HUES6 (cell line): Measurements from ENCODE around the gene FOXN4.

Experiments
- H3K27ac ChIP-seq: 2 replicates; pipeline ENCODE4 v1.7.0; 2013; ENCODE audit warnings: low read depth, mild to moderate bottlenecking, low read length, inconsistent platforms
- H3K27me3 ChIP-seq: 2 replicates; pipeline ENCODE4 v1.6.1; 2013; ENCODE audit warnings: low read length; ENCODE audit not compliant: control insufficient read depth, insufficient read depth
- H3K36me3 ChIP-seq: 2 replicates; pipeline ENCODE4 v1.6.1; 2013; ENCODE audit warnings: low read length; ENCODE audit not compliant: control insufficient read depth, insufficient read depth
- H3K4me1 ChIP-seq: 2 replicates; pipeline ENCODE4 v1.6.1; 2013; ENCODE audit warnings: low read length; ENCODE audit not compliant: control insufficient read depth, insufficient read depth
- H3K4me3 ChIP-seq: 2 replicates; pipeline ENCODE4 v1.5.1; 2013; ENCODE audit warnings: low read depth, low read length
- H3K9ac ChIP-seq: one replicate; pipeline ENCODE4 v1.6.1; 2013; ENCODE audit warnings: mild to moderate bottlenecking, low read length
- H3K9me3 ChIP-seq: 2 replicates; pipeline ENCODE4 v1.6.1; 2013; ENCODE audit warnings: low read depth, low read length; ENCODE audit not compliant: control insufficient read depth, insufficient read depth

Gene FOXN4

GRCh38 chr12:109267361-109267760 lies 41.7 kb downstream of the FOXN4 start:
- no peak overlapping the region for H3K9ac ChIP-seq
- H3K4me1 ChIP-seq: peaks cover 4% of the 10 kb centered on the region; the same call in 1 of the 2 replicates
- H3K27ac ChIP-seq: no peak overlapping the region
- H3K9me3 ChIP-seq: 0 out of 2 replicates have a peak, but pooled peaks cover 6% of the 10 kb centered on the region
- H3K4me3 ChIP-seq: no peak overlapping the region
- H3K27me3 ChIP-seq: no peaks in the 10 kb centered on the region
- peaks cover 10% of the 10 kb centered on the region; the same call in 1 of the 2 replicates for H3K36me3 ChIP-seq

- H3K4me1 ChIP-seq: peaks cover 4% of the 10 kb centered on the region; the same call in 1 of the 2 replicates
- H3K4me3 ChIP-seq: no peak overlapping the region
- peaks cover 10% of the 10 kb centered on the region; the same call in 1 of the 2 replicates for H3K36me3 ChIP-seq
- no peak overlapping the region for H3K9ac ChIP-seq
- H3K9me3 ChIP-seq: 0 out of 2 replicates have a peak, but pooled peaks cover 6% of the 10 kb centered on the region
- H3K27ac ChIP-seq: no peak overlapping the region
- no peaks in the 10 kb centered on the region for H3K27me3 ChIP-seq
Observed at GRCh38 chr12:109266106-109266879, 42.8 kb downstream of the FOXN4 start.

GRCh38 chr12:109264943-109265650 lies 44.0 kb downstream of the FOXN4 start:
- Histone ChIP-seq H3K4me1 (peaks cover 7% of the 10 kb centered on the region), H3K4me3 (no peak overlapping the region), H3K9ac (no peak overlapping the region), H3K27ac (no peak overlapping the region), H3K9me3 (0 out of 2 replicates have a peak, but pooled peaks cover 2% of the 10 kb centered on the region), H3K36me3 (peaks cover 10% of the 10 kb centered on the region; the same call in 1 of the 2 replicates), H3K27me3 (no peaks in the 10 kb centered on the region)

- H3K4me1 ChIP-seq: peaks cover 7% of the 10 kb centered on the region
- no peaks in the 10 kb centered on the region for H3K9me3 ChIP-seq
- H3K9ac ChIP-seq: no peak overlapping the region
- no peak overlapping the region for H3K27ac ChIP-seq
- H3K4me3 ChIP-seq: no peak overlapping the region
- peaks cover 15% of the 10 kb centered on the region; the same call in 1 of the 2 replicates for H3K36me3 ChIP-seq
- no peaks in the 10 kb centered on the region for H3K27me3 ChIP-seq
Observed at GRCh38 chr12:109264095-109264942, 44.8 kb downstream of the FOXN4 start.

- Histone ChIP-seq H3K9ac (no peak overlapping the region), H3K4me3 (no peak overlapping the region), H3K9me3 (no peaks in the 10 kb centered on the region), H3K4me1 (peaks cover 7% of the 10 kb centered on the region), H3K27ac (no peak overlapping the region), H3K27me3 (no peaks in the 10 kb centered on the region), H3K36me3 (peaks cover 15% of the 10 kb centered on the region; the same call in 1 of the 2 replicates)
Observed at GRCh38 chr12:109263439-109263838, 45.6 kb downstream of the FOXN4 start.

GRCh38 chr12:109261939-109262338 lies 47.1 kb downstream of the FOXN4 start:
- Histone ChIP-seq H3K9ac (no peak overlapping the region), H3K27ac (no peak overlapping the region), H3K4me1 (peaks cover 7% of the 10 kb centered on the region), H3K36me3 (peaks cover 15% of the 10 kb centered on the region; the same call in 1 of the 2 replicates), H3K27me3 (no peaks in the 10 kb centered on the region), H3K4me3 (no peak overlapping the region), H3K9me3 (no peaks in the 10 kb centered on the region)

GRCh38 chr12:109261087-109261486 lies 48.0 kb downstream of the FOXN4 start:
- Histone ChIP-seq H3K9ac (no peak overlapping the region), H3K27ac (no peak overlapping the region; the same call in 1 of the 2 replicates), H3K4me1 (peaks cover 7% of the 10 kb centered on the region), H3K9me3 (no peaks in the 10 kb centered on the region), H3K4me3 (no peak overlapping the region), H3K27me3 (no peaks in the 10 kb centered on the region), H3K36me3 (peaks cover 15% of the 10 kb centered on the region; the same call in 1 of the 2 replicates)

GRCh38 chr12:109259545-109259895 lies 49.6 kb downstream of the FOXN4 start:
- Histone ChIP-seq H3K4me3 (no peak overlapping the region), H3K36me3 (peaks cover 5% of the 10 kb centered on the region; the same call in 1 of the 2 replicates), H3K9ac (no peak overlapping the region), H3K27me3 (no peaks in the 10 kb centered on the region), H3K9me3 (no peaks in the 10 kb centered on the region), H3K4me1 (peaks cover 4% of the 10 kb centered on the region), H3K27ac (no peak overlapping the region)

- H3K27me3 ChIP-seq: no peaks in the 10 kb centered on the region
- H3K27ac ChIP-seq: no peak overlapping the region
- no peak overlapping the region for H3K4me3 ChIP-seq
- peaks cover 5% of the 10 kb centered on the region; the same call in 1 of the 2 replicates for H3K36me3 ChIP-seq
- H3K9ac ChIP-seq: no peak overlapping the region
- H3K9me3 ChIP-seq: peaks cover 6% of the 10 kb centered on the region
- H3K4me1 ChIP-seq: peaks cover 3% of the 10 kb centered on the region
Observed at GRCh38 chr12:109258607-109259544, 50.2 kb downstream of the FOXN4 start.

GRCh38 chr12:109258201-109258600 lies 50.9 kb downstream of the FOXN4 start:
- no peak overlapping the region for H3K27ac ChIP-seq
- H3K27me3 ChIP-seq: no peaks in the 10 kb centered on the region
- no peak overlapping the region for H3K4me3 ChIP-seq
- peaks cover 12% of the 10 kb centered on the region for H3K9me3 ChIP-seq
- peaks cover 3% of the 10 kb centered on the region for H3K4me1 ChIP-seq
- H3K36me3 ChIP-seq: peaks cover 5% of the 10 kb centered on the region; the same call in 1 of the 2 replicates
- no peak overlapping the region for H3K9ac ChIP-seq
